Karpas-422 (cell line): ENCODE results near the gene TMUB2. TPM values are rescaled to one million over a fixed set of nuclear protein-coding genes. Genes with fewer than 3 reads are reported as not detected.
"Not testable (repeated sequence)": the region's sequence is repeated elsewhere in the genome, so short reads cannot be mapped to it uniquely, and the experiment has no call there.

Experiments used
- DNase-seq: peaks from one replicate; pipeline ENCODE4 v3.0.0-alpha.2; 2015
- H2AFZ ChIP-seq: fragments of 200-600 bp; sonication (generic); 2 replicates; pipeline ENCODE4 v1.6.1; 2014; ENCODE audit warnings: antibody characterized with exemption, low read length, mixed read lengths
- H3K27ac ChIP-seq: fragments of 200-600 bp; sonication (generic); 2 replicates; pipeline ENCODE4 v1.5.1; 2014; ENCODE audit warnings: mild to moderate bottlenecking, low read length, moderate library complexity
- H3K27me3 ChIP-seq: fragments of 200-600 bp; sonication (generic); 2 replicates; pipeline ENCODE4 v1.6.1; 2014; ENCODE audit warnings: low read length, mixed read lengths
- H3K36me3 ChIP-seq: fragments of 200-600 bp; sonication (generic); 2 replicates; pipeline ENCODE4 v1.6.1; 2014; ENCODE audit warnings: low read length, mixed read lengths; ENCODE audit not compliant: insufficient read depth
- H3K4me1 ChIP-seq: fragments of 200-600 bp; sonication (generic); 2 replicates; pipeline ENCODE4 v1.6.1; 2014; ENCODE audit warnings: mild to moderate bottlenecking, low read length, mixed read lengths
- H3K4me2 ChIP-seq: fragments of 200-600 bp; sonication (generic); 2 replicates; pipeline ENCODE4 v1.6.1; 2014; ENCODE audit warnings: low read length, low read depth, mild to moderate bottlenecking; ENCODE audit not compliant: poor library complexity, severe bottlenecking
- H3K4me3 ChIP-seq: fragments of 200-600 bp; sonication (generic); 2 replicates; pipeline ENCODE4 v1.5.1; 2014; ENCODE audit warnings: mild to moderate bottlenecking, antibody characterized with exemption, low read length, mixed read lengths
- H3K79me2 ChIP-seq: fragments of 200-600 bp; sonication (generic); 2 replicates; pipeline ENCODE4 v1.6.1; 2014; ENCODE audit warnings: mild to moderate bottlenecking, low read length, mixed read lengths
- H3K9ac ChIP-seq: fragments of 200-600 bp; sonication (generic); 2 replicates; pipeline ENCODE4 v1.6.0; 2014; ENCODE audit warnings: low read length
- H3K9me2 ChIP-seq: fragments of 200-600 bp; sonication (generic), shearing (Covaris generic); replicated peaks from 2 replicates; pipeline ENCODE4 v1.6.0; 2014; ENCODE audit warnings: mild to moderate bottlenecking, low read length, moderate library complexity; ENCODE audit not compliant: insufficient read depth
- H3K9me3 ChIP-seq: fragments of 300-700, 200-600 bp; sonication (generic); 2 replicates; pipeline ENCODE4 v1.6.1; 2014; ENCODE audit warnings: low read length, mixed read lengths
- H4K20me1 ChIP-seq: fragments of 200-600 bp; sonication (generic); 2 replicates; pipeline ENCODE4 v1.6.1; 2014; ENCODE audit warnings: mild to moderate bottlenecking, antibody characterized with exemption, low read length, low read depth; ENCODE audit not compliant: insufficient read depth
- small RNA-seq: library from RNA; depleted of rRNA; stranded (forward); fragments of <200 nt; gene quantifications from one replicate; pipeline ENCODE3, GENCODE V24; 2014
- total RNA-seq: library from RNA; depleted of rRNA; stranded (reverse); fragments of >200 nt; shearing (Covaris generic); gene quantifications from 2 replicates; pipeline ENCODE4 v1.2.3, GENCODE V29; 2014; ENCODE audit warnings: low replicate concordance; rRNA removed

Gene TMUB2
- total RNA-seq, 1 experiment from 2014 or later: 29.3 TPM

GRCh38 chr17:44237886-44238285 lies 51.1 kb downstream of the TMUB2 start:
- H3K27ac ChIP-seq, H3K79me2 ChIP-seq, H4K20me1 ChIP-seq, DNase-seq, H2AFZ ChIP-seq, H3K9me2 ChIP-seq, H3K27me3 ChIP-seq, H3K36me3 ChIP-seq, H3K9ac ChIP-seq, H3K4me1 ChIP-seq, H3K4me3 ChIP-seq, H3K9me3 ChIP-seq, H3K4me2 ChIP-seq: not testable (repeated sequence)

- Histone ChIP-seq H3K27ac (no peak overlapping the region), H3K4me3 (no peak overlapping the region), H3K27me3 (no peaks in the 10 kb centered on the region), H3K9ac (no peak overlapping the region), H2AFZ (no peak overlapping the region), H3K9me2 (no peaks in the 10 kb centered on the region), H3K4me1 (no peaks in the 10 kb centered on the region), H3K4me2 (no peak overlapping the region), H4K20me1 (no peaks in the 10 kb centered on the region), H3K36me3 (no peaks in the 10 kb centered on the region), H3K9me3 (no peaks in the 10 kb centered on the region), H3K79me2 (no peaks in the 10 kb centered on the region)
- DNase-seq: peak; percentile 55
Measured at GRCh38 chr17:44241106-44241624, 54.4 kb downstream of the TMUB2 start.

Small RNAs within 50 kb of the gene (small RNA-seq; reads per million reads assigned to genes)
- not detected for gene MIR6782

Other genes starting within 250 kb of the TMUB2 start
- not detected in 2 replicates for gene PPY, start 244.5 kb upstream of the TMUB2 start, total RNA-seq
- gene PYY, start 233.0 kb upstream of the TMUB2 start, total RNA-seq: 0.51 TPM in 1 of 2 replicates, not detected in the other
- gene NAGS, start 182.3 kb upstream of the TMUB2 start, total RNA-seq: 2.4 and 4.3 TPM in 2 replicates
- gene TMEM101, start 172.0 kb upstream of the TMUB2 start, total RNA-seq: 26.6 and 42.4 TPM in 2 replicates
- 43.9 and 73.1 TPM in 2 replicates for gene LSM12, start 120.3 kb upstream of the TMUB2 start, total RNA-seq
- gene G6PC3, start 116.2 kb upstream of the TMUB2 start, total RNA-seq: 43.6 and 59.6 TPM in 2 replicates
- gene HDAC5, start 63.3 kb upstream of the TMUB2 start, total RNA-seq: 24.4 and 44.2 TPM in 2 replicates
- gene HROB, start 45.0 kb upstream of the TMUB2 start, total RNA-seq: 3.7 and 4.6 TPM in 2 replicates
- gene ASB16, start 16.3 kb upstream of the TMUB2 start, total RNA-seq: not detected in 2 replicates
- 29.0 and 54.7 TPM in 2 replicates for gene ATXN7L3, start 12.9 kb downstream of the TMUB2 start, total RNA-seq
- 57.8 and 150 TPM in 2 replicates for gene UBTF, start 32.7 kb downstream of the TMUB2 start, total RNA-seq
- 0.14 and 0.19 TPM in 2 replicates for gene SLC4A1, start 81.2 kb downstream of the TMUB2 start, total RNA-seq
- gene RUNDC3A, start 121.6 kb downstream of the TMUB2 start, total RNA-seq: 1.5 and 2.3 TPM in 2 replicates
- gene SLC25A39, start 137.9 kb downstream of the TMUB2 start, total RNA-seq: 78.7 and 163 TPM in 2 replicates
- 194 and 327 TPM in 2 replicates for gene GRN, start 158.3 kb downstream of the TMUB2 start, total RNA-seq
- 0.40 and 1.2 TPM in 2 replicates for gene FAM171A2, start 176.9 kb downstream of the TMUB2 start, total RNA-seq
- 0.07 and 0.26 TPM in 2 replicates for gene ITGA2B, start 202.7 kb downstream of the TMUB2 start, total RNA-seq